ENCODE results near the gene CACFD1.

GRCh38 chr9:133429214-133429613 is 30.6 kb upstream of the CACFD1 start:
- TF ChIP-seq CTCF (IDR thresholded peaks at IDR 0.05; ENCODE audit: borderline replicate concordance, extremely low read depth, low read length, poor library complexity, severe bottlenecking) (no peak), EZH2 (IDR thresholded peaks at IDR 0.05; ENCODE audit: borderline replicate concordance, low read depth, low read length, severe bottlenecking) (no peak)
